HG03460 (cell line): ENCODE data around the gene ADD3.

Experiments used
- ATAC-seq: cut with Tn5 transposase; IDR thresholded peaks from one replicate; pipeline ENCODE4 v1.9.1; 2021; ENCODE audit not compliant: unreplicated experiment

Gene ADD3

DNA sequence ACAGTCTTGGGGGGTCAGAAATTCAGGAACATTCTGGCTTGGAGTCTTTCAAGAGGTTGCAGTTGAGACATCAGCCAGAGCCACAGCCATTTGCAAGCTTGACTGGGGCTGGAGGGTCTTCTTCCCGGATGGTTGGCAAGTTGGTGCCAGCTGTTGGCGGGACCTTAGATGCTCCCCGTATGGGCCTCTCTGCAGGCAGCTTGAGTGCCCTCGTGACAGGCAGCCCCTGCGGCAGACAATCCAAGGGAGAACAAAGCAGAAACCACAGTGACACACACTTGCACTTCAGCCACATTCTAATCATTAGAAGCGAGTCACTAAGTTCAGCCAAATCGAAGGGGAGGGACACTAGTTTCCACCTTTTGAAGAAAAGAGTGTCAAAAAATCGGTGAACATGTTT, 140.2 kb downstream of the ADD3 start:
- no peak for ATAC-seq

DNA sequence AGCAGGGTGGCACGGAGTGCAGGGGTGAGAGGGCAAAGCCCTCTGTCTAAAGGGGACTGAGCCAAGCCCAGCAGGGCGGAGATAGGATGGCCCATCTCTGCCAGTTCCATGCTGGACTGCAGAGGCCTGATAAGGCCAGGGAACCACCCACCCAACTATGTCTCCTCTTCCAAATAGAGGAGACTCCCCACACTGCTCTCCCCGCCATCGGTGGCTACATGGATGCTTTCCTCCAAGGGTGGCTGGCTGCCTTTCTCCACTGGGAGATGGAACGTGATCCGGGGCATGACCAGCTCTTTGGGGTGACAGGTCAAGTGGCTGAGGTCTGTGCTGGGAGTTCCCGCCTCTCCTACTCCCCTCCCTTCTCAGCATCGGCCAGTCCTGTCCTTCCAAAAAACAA, 141.5 kb downstream of the ADD3 start:
- no peak for ATAC-seq

DNA sequence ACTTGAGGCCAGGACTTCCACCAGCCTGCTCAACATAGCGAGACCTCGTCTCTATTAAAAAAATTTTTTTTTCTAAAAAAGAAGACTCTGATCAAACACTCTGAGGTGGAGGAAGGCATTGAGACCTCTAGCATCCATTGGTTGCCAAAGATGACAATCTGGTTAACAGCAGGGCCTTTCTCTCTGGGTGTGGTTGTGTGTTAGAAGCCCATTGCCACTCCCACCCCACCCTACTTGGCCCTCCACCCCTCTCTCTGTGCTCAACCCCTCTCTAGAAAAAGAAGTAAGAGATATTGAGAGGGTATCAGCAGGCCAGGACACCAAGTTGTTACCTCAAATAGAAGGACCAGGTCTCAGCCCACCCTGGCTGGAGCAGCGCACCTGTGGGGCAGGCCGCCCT, 142.3 kb downstream of the ADD3 start:
- no peak for ATAC-seq

DNA sequence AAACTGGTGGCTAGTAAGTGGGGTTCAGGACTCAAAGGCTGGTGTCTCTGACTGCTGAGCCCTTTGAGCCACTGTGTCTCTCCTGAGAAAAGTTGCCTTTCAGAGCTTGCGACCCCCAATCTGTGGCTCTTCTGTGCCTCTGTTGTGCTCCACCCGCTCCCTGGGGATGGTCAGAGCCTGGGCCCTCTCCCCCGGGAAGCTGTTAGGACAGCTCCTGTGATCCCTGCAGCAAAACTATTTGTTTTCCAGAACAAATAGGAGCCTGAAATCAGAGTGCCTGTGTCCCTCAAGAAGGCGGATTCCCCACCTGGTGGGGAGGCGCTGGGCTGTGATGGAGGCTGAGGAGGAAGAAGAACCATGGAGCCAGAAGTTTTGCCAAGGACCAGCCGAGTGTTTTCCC, 143.2 kb downstream of the ADD3 start:
- ATAC-seq = no peak

DNA sequence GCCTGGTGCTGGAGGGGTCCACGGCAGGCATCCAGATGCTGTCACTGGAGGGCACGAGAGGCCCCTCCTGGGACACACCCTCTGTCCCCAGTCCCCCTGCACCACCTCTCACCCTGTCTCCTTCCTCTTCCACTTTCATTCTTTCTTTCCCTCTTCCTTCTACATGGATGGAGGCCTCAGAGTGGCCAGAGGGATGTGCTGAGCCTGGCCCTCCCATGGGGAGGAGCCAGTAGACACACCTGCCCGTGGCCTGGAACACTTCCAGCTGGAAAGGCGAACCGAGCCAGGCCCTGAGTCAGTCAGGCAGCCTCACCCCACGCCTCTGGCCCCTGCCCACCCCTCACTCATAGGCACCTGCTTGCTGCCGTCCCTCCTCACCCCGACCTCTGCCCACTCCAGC, 143.7 kb downstream of the ADD3 start:
- ATAC-seq = no peak

DNA sequence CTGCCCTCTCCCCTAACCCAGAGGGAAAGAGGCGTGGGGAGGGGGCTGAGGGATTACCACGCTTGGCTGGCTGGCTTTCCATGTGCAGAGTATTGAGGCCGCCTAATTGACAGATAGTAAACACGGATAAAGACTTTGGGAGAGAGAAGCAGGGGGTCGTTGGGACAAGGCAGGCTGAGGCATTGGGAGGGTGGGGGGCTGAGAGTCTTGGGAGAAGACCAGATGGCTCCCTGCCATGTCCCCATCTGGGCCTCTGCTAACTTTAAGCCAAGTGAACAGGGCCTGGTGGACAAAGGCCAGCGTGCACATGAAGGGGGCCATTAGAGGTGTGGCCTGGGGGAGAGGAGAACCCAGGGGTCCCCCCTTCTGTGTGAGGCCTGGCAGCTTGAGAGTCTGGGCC, 144.2 kb downstream of the ADD3 start:
- ATAC-seq = no peak

DNA sequence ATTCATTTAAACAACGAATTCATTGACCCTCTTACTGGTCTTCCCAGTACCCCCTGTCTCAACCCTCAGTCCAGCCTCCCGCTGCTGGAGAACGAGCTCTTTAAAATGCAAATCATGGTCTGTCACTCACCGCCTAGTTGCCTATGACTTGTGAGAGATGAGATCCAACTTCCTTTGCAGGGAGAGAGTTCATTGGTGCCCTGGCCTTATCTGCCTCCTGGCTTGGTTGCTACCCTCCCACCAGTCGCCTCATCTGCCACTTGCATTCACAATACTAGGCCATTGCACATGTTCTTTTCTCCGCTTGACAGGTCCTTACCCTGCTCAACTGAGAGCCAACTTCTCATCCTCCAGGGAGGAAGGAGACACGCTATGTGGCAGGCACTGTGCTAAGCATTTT, 145.6 kb downstream of the ADD3 start:
- no peak for ATAC-seq

DNA sequence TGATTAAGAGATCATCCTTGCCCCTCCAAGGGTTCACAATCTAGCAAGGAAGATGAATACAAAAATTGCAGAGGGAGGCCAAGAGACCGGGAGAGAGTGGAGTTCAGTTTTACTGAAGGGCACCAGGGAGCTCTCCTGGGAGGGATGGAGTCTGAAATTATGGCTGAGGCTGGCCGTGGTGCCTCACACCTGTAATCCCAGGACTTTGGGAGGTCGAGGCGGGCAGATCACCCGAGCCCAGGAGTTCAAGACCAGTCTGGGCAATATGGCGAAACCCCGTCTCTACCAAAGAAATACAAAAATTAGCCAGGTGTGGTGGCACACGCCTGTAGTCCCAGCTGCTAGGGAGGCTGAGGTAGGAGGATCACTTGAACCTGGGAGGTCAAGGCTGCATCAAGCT, 148.3 kb downstream of the ADD3 start:
- no peak for ATAC-seq

DNA sequence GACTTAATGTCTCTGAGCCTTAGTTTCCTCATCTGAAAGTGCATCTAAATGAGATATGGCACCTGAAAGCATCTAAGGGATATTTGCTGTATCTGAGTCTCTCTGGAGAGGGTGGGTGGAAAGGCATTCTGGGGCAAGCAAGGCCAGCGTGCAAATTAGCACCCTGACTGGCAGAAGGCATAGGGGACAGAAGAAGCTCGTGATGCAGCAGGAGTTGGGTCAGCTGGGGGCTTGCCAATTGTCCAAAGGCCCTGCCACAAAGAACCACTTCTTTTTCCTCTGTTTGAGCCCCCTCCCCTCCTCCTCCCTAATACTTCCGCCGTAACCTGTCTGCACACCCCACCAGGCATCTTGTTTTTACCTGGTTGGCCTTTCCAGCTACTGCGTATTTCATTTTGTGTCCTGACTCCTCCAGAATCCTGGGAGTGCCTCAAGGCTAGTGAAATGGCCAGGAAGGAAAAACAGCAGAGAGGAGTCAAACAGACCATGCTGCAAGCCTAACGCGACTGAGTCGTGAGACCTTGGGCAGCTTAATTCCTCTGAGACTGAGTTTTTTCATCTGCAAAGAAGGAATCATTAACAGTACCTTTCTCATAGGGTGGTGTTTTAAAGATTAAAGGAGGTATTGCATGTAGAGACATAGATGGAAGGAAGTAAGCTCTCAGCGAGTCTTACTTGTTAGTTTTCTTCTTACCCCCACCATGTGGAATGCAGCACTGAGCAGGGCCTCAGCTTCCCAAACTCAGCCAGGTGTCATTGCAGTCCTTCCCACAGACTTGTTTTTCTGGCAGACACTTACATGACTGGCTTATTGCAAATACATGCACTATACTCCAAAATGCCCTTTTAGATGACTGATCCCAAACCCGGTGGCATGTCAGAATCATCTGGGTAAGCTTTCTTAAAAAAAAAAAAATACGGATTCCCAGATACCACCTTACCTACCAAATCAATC, 150.5 kb downstream of the ADD3 start:
- ATAC-seq = no peak

DNA sequence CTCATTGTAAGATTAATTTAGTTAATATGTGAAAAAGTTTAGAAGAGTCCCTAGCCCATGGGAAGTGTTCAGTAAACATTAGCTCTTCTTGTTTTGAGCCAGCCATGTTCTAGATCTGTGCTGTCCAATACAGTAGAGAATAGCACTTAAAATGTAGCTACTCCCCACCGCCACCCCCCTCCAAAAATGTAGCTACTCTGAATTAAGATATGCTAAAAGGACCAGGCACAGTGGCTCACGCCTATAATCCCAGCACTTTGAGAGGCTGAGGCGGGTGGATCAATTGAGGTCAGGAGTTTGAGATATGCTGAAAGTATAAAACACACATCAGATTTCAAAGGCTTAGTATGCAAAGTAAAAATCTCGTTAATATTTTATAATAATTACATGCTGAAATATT, 152.3 kb downstream of the ADD3 start:
- ATAC-seq = no peak

DNA sequence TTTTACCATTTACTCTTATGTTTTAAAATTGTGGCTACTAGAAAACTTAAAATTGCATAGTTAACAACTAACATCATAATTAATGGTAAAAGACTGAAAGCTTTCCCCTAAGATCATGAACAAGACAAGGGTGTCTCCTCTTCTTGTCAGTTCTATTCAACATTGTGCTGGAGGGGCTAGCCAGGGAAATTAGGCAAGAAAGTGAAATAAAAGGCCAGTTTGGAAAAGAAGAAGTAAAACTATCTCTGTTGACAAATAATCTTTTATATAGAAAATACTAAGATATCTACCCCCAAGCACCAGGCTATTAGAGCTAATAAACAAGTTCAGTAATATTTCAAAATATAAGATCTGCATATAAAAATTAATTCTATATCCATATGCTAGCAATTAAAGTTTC, 152.7 kb downstream of the ADD3 start:
- ATAC-seq = no peak

DNA sequence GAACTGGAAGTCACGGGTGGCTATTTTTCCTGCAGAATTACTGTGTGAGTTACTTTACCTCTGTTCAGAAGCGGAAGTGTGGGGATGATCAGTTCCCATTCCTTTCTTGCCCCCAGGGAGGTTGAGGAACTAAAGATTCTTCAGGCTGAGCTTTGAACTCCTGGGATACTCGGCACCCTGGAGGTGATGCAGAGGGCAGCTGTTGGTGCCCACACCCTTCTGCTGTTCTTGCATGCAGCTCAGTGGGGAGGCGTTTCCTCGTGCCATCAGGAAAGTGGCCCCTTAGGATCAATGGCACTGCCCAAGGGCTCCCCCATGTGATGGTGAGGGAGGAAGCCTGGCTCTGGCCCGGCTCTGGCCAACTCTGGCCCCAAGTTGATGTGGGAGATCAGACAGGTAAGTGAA, 155.0 kb downstream of the ADD3 start:
- ATAC-seq = no peak

DNA sequence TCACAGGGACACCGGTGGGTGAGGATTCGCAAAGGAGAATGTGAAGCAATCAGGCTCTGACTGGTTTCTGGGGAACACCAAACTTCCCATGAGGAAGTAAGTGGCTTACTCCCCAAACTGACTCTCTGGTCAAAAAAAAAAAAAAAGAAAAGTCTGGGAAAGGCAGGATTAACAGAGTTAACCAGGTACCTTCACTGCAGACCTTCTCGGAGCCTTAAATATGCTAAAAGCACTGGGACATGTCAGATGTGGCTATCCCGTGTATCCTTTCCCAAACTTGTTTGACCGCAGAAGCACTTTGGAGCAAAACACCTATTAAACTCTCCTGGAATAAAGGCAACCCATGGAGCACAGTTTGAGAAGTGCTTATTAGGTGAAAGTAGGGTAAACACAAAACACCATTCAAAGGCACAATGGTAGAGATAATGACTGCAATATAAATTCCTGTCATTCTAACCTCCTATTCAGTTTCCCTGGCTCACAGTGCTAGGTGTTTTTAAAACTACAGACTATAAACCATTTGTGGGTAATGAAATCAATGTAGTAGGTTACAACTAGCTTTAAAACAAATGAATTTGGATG, 155.5 kb downstream of the ADD3 start:
- ATAC-seq = no peak

DNA sequence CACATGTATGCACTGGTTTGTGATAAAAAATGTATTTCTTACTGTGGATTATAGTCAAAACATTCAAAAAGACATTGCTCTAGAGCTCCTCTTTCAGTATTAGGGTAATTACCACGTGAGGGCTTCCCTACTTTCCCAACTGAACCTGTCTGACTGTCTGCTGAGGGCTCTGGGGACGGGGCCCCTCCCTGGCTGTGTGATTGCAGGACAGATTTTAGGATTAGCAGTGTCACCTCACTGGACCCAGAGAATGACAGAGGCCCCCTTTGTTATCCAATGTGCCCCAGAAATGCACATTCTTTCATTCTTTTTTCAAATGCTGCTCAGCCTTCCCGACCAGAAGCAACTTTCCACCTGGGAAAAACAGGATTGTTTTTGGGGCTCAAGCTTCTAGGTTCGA, 156.1 kb downstream of the ADD3 start:
- no peak for ATAC-seq

DNA sequence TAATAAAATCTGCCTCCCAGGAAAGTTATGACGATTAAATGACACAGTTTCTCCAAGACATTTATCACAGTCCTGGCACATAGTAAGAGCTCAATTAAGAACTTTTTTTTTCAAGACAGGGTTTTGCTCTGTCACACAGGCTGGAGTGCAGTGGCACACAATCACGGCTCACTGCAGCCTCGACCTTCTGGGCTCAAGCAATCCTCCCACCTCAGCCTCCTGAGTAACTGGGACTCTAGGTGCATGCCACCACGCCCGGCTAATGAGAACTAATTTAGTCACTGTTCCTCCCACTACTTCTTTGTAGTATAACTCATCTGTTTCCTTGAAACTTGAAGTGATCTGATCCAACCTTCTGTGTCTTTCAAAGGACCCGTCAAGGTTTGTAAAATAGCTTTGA, 157.5 kb downstream of the ADD3 start:
- ATAC-seq = no peak

DNA sequence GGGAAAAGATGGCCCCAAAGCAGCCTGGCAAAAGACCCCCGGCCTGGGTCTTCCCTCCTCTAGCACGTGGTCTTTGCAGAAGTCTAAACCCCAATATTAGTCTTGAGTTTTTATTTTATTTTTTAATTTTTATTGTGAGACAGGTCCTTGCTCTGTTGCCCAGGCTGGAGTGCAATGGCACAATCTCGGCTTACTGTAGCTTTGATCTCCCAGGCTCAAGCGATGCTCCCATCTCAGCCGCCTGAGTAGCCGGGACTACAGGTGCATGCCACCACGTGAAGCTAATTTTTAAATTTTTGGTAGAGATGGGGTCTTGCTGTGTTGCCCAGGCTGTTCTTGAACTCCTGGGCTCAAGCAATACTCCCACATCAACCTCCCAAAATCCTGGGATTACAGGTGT, 159.4 kb downstream of the ADD3 start:
- ATAC-seq = no peak

DNA sequence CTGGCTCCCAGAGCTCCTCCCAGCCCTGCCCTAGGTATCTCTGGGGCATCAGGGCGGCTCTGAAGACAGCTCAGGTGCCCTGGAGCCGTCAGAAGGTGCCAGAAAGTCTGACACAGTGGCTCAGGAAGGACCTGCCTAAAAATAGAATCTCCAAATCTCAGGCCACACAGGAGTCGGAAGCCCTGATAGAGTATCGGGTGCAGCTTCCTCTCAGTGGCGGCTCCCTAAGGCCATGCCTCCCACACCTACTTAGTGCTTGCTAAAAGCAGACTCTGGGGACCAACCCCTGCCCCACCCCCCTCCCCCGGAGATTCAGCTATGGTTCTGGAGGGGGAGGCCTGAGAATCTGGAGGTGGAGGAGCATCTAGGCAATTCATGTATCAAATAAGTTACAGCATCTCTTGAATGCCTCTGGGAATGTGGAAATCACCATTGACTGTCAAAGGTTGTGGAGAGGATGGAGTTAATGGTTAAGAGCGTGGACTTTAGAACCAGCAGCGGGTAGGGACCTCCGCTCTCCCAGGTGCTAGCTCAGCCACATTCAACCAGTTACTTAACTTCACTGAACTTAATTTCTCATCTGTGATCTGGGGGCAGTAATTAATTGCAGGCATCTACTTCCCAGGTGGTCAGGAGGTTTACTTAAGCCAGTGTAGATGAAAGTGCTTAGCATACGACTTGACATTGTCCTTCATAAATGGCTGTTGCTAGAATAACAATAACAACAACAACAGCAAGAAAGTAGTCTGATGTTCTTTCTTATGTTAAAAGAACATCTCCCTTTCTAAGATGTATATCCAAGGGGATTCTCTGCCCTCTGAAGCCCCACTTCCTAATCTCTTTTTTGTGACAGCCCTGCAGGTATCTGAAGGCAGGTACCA, 161.1 kb downstream of the ADD3 start:
- ATAC-seq = no peak

DNA sequence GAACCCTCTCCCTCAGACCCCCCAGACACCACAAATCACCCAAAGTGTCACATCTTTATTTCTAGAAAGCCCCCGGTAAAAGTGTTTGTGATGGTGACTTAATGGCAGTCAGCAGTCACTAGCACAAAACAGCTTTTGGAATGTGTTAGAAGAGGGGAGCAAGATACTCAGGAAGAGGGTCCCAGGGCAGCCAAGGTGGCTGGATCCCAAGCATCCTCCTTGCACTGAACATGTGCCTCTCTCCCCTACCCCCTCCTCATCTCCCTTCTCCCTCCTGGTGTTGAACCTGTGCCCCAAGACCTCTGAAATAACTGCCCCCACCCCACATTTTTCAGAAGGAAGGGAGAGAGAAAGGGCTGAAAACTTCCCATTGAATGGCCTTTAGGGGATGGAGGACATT, 161.8 kb downstream of the ADD3 start:
- ATAC-seq = no peak

DNA sequence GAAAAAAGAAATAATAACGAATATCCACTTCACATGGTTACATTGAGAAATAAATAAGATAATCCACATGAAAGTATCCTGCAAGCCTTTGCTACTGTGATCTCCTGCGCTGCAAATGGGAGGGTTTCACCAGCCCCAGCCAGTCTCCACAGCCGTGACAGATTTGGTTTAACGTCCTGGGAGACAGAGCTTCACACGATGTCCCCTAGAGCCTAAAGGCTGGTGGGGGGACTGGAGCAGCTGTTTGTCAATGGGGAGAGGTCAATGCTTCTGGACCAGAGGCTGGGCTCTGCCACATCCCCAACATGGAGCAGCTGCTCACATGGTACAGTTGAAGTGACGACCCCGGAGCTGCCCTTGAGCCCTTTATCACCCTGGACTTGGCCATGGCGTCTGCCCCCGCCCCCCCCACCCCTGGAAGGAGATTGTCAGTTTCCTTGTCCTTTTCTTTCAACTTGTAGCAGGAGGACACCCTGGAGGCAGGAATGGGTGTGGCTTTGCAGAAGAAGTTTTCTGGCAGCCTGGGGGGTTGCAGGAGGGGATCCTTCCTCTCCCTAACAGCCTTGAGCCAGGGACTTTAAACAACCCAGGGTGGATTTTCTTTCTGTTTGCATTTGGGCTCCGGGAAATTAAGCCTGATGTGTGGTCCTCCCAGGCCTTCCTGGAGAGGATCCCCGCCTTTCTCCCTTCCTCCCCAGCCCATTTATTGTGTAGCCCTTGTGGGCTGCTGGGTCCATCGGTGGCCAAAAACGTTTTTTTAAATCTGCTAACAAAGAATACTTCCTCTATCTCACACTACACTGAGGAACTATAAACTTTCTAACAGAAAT, 162.6 kb downstream of the ADD3 start:
- no peak for ATAC-seq

DNA sequence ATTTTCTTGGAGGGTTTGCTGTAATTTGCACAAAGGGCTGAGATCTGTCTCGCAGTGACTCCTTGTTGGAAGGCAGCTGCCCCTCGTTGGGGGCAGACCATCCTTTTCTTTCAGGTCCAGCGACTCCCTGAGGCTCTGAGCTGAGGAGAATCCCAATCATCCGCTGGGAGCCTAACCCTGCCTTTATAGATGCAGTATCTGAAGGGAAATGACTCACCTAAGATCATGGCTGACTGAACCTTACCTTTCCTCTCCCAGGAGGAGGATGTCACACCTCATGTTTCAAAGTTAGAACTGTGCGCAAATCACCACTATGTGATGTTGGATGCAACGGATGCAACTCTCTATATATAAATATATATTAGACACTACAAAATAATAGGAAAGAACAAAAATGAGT, 163.2 kb downstream of the ADD3 start:
- no peak for ATAC-seq

DNA sequence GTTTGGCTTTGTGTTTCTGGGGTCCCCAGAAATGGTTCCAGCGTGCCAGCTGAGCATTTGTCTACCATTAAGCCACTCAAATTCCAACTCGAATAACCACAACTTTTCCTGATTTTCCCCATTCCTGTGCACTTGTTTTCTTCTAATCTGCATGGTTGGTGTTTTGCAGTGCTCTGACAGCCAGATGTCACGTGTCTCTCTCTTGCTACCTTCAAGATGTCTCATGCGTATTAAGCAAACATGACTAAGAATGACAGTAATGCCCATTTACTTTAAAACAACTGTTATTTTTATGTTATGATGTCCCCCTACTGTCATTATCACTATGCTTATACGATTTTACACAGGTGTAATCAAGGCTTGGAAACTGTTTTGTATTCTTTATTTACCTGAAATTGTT, 164.4 kb downstream of the ADD3 start:
- no peak for ATAC-seq
